Ramos (cell line): Measurements from ENCODE around the gene FOXRED1.
"Not testable (repeated sequence)": the region's sequence is repeated elsewhere in the genome, so short reads cannot be mapped to it uniquely, and the experiment has no call there.

Source experiments
- in situ Hi-C: fragments of 300-500 bp; cut with MboI; formaldehyde crosslinking; loops from one replicate; pipeline ENCODE4 v1.14.3; 2022; ENCODE audit warnings: low sequenced_read_pairs; ENCODE audit not compliant: unreplicated experiment

FOXRED1 gene

DNA sequence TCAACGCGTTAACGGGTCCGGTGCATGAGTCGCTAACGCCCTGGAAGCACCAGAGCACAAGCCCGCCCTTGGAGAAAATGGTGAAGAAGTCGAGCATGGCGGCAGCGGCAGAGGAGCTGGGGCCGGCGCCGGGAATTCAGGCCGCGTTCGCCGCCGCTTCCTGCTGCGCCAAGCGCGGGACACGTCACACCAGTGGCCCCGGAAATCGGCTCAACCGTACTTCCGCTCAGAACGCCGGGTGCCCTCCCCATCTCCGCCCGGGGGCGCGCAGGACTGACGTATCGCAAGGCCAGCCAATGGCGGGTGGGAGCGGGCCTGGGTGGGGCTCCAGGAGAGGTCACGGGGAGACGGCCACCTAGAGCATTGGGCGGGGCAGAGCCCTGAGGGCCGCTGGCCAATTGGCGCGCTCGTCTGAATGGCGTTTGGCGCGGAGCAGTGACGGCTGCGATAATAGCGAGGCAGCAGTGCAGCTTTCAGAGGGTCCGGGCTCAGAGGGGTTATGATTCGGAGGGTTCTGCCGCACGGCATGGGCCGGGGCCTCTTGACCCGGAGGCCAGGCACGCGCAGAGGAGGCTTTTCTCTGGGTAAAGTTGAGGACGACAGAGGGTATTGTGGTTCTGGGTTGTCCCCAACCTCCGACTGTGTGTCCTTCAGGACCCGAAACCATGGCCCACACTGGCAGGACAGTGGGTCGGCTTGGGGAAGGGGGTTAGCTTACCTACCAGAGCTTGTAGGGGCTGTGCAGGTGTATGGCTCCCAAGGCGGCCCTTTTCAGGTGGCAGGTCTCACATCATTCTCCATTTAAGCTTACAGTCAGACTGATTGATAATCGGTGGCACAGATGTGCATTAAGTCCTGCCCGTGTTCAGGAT, at the start of gene FOXRED1, which contains the start of gene SRPRA:
Gene FOXRED1, plus strand, starts transcription at position 447 of the 872 bp plus-strand sequence. Its CDS starts 53 bp downstream, at position 500.
Gene SRPRA, minus strand, starts transcription at position 188 of the 872 bp plus-strand sequence. Its CDS starts 91 bp downstream, at position 97.
- in situ Hi-C loops, result no loop called here

DNA sequence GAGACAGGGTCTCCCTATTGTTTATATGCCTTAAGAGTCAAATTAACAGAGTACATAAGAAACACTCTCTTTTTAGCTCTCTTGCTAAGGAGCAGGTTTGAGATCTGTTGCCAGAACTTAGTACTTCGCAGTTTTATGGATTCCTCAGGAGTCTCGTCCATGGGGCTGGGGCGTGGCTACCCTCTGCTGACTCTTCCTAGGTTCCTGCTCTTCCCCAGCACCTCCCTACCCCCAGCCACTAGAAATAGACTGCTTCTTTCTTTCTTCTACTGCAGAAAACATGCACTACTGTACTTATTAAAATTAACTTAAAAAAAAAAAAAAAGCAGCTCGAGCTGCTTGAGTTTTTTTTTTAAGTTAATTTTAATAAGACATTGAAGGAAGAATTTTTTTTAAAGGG, 49.4 kb upstream of the FOXRED1 start:
- in situ Hi-C loops, result loop anchor here (25.0 kb wide), 1 partner anchor 607 kb away; no protein-coding TSS in a partner anchor

DNA sequence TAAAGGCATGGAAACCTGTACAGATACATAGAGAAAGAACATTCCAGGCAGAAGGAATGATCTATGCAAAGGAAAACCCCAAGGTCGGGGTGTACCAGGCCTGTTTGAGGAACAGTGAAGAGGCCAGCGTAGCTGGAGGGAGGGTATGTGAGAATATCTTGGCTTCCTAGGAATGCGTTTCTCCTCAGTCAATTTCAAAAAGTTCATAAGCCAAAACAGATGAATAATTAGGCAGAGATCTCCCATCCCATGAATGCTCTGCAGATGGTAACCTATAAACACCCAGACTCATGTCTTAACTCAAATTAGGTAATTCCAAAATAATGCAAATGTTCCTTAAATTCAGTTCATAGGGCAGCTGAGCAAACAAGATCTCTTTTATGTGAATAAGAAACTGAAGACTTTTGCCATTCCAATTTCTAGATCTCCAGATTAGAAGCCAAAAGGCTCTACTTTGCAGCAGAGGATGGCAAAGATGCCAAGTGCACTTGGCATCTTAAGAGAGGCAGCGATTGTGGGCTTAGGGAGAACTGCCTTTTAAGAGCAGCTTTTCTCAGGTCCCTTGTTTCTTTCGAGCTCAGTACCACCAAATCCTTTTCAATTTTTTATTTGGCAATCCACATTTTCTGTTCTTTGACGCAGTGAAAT, 44.2 kb upstream of the FOXRED1 start:
- in situ Hi-C loops, result loop anchor here (25.0 kb wide), 1 partner anchor 612 kb away; no protein-coding TSS in a partner anchor

DNA sequence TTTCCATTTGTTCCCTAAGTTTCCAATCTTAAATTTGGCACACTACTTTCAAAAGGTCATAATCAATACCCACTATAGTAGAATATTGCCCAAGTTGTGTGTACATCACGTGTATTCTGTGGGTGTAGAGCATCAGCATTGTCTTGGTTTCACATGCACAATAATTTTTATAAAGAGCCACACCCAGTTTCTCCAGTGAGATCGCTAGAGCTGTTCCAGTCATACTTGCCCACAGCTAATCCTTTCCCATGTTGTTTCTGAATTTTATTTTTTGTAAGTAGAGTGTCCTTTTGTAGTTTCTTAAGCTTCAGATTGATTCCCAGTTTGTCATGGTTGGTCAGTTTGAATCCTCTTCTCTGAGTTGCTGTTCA, 43.7 kb upstream of the FOXRED1 start:
- in situ Hi-C loops, result no loop called here

DNA sequence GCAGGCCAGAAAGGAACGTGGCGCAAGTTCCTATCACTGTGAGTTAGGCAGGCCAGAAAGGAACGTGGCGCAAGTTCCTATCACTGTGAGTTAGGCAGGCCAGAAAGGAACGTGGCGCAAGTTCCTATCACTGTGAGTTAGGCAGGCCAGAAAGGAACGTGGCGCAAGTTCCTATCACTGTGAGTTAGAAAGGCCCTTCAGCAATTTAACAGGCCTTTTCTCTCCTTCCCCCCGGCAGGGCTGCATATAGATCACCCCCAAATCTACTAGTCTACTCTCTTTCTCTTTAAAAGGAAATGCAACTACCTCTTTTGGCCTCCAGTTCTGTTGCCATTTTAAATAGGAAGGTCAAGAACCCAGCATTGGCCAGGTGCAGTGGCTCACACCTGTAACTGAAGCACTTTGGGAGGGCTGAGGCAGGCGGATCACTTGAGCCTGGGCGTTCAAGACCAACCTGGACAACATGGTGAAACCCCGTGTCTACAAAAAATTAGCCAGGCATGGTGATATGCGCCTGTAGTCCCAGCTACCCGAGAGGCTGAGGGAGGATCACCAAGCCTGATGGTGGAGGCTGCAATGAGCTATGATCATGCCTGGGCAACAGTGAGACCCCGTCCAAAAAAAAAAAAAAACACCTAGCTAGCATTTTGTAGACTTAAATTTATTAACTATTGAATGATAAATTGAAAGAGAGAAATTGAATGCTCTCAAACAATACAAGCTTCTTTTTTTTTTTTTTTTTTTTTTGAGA, 42.4 kb upstream of the FOXRED1 start:
- in situ Hi-C loops, result no loop called here

DNA sequence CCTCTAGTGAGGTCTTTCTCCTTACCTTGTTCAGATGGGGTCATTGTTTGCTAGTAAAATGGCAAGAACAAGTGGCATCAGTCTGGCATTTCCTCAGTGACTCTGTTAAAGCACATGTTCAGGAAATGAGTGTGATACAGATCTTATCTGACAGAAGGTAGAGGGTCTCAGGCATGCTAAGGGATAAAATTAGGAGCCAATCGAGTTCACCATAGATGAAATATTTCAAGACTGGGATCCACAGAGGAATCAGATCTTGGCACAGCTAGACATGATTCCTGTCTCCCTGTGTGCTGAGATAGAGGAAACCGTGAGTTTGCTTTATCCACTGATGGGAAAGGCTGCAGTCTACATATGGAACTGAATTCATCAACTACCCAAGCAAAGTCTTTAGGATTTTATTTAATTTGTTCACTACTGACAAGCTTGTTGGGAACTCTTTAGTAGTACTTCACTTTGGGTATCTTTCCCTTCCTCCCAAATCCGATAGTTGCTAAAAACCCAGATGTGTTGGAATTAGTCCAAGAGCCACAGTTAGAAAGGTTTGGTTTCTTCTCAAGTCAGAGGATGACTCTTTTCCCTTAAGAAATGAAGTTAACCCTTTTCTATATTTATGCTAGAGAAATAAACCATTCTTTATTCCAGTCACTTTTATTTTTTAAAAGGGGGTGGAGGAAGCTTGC, 39.0 kb upstream of the FOXRED1 start:
- in situ Hi-C loops, result no loop called here

DNA sequence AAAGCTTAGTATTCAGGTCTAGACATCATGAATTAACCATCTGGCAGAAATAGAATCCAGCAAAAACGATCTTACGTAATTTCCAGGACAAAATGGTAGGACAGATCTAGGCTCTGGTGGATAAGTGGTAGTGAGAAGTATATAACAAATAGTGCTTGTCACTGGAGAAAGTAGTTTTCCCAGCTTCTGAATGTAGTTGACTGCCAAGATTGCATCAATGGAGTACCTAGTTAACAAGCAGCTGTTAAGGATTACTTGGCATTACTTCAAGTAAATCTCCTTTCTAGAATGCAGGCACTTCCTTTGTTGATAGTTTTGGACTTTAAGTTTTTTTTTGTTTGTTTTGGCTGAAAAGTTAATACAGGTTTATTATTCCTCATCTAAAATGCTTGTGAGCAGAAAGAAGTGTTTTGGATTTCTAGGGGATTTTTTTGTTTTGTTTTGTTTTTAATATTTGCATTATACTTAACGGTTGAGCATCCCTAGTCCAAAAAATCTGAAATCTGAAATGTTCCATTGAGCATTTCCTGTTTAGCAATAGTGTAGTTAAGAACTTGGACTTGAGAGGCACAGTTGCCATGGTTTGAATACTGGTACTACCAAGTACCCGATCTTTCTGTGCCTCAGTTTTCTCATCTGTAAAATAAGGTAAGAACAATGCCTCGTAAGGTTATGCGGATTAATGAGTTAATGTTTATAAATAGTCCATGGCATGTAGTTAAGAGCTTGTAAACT, 37.1 kb upstream of the FOXRED1 start:
- in situ Hi-C loops, result no loop called here

DNA sequence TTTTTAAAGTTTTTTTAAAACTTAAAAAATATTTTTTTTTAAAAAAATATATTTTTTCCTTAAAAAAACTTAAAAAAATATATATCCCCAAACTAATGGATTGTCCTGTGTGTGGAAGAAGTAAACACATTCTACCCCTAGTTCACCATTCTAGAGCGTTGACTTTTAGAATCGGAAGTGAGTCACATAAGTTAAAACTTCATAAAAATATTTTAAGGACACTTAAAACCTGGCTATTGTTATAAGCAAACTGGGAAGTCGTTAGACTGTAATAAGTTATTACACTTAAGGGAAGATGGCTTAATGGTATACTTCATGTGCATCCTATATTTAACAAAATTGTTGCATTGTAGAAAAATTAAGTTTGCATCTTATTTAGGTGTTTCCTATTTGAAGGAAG, 36.3 kb upstream of the FOXRED1 start:
- in situ Hi-C loops, result no loop called here

DNA sequence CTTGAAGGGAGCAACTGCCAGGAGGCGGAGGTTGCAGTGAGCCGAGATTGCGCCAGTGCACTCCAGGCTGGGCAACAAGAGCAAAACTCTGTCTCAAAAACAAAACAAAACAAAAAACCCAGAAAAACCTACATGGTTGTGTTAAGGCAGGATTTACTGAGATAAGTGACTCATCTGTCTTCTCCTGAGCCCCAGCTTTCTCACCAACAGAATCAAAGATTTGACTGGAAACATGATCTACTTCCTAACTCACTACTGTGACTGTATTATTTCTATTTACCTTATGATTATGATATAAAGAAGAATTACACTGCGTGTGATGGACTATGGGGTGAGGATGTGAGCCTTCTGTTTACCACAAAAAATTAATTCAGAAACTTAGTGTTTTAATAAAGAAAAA, 35.6 kb upstream of the FOXRED1 start:
- in situ Hi-C loops, result no loop called here

DNA sequence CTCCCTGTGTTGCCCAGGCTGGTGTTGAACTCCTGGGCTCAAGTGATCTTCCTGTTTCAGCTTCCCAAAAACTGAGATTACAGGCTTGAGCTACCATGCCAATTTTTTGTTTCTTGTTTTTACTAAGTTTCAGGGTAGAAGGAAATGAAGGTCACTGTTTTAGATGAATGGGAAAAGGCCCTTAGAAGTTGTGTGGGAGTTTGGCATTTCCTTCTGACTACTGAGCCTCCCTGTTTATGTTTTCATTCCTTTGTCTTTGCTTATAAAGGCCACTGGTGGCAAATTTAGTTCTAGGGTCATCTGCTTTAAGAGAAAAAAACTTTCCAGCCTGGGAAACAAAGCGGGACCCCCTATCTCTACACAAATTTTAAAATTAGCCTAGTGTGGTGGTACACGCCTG, 22.3 kb upstream of the FOXRED1 start:
- in situ Hi-C loops, result no loop called here

DNA sequence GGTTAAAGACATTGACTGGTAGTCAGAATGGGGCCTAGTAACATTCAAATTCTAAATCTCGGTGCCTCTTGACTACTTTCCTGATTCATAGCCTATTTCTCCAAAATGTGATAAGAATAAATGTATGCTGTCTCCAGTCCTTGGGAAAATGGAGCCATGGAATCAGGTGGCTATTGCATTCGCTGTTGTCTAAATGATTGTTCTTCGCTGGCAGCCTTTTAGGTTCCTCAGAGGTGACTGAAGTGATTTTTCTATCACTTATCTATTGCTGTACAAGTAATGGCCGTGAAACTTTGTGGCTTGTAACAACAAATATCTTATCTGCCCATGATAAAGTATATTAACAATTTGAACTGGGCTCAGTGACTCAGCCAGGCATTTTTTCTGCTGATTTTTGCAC, 15.7 kb upstream of the FOXRED1 start:
- in situ Hi-C loops, result no loop called here

DNA sequence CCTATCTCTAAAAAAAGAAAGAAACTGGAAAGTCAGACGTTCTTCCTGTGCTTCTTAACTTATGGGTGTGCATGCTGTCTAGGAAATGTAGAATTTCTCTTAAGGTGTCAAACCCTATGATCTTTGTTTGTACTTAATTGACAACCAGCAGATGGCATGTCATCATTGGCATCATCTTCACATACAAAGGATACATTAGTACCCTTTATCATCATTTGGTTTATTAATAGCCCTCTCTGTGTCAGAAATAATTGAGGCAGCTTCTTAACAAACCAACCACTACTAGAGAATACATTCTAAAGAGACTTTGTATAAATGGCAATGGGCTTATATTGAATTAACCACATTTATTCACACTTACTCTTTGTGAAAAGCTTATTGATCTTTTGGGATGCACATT, 14.1 kb upstream of the FOXRED1 start:
- in situ Hi-C loops, result no loop called here

DNA sequence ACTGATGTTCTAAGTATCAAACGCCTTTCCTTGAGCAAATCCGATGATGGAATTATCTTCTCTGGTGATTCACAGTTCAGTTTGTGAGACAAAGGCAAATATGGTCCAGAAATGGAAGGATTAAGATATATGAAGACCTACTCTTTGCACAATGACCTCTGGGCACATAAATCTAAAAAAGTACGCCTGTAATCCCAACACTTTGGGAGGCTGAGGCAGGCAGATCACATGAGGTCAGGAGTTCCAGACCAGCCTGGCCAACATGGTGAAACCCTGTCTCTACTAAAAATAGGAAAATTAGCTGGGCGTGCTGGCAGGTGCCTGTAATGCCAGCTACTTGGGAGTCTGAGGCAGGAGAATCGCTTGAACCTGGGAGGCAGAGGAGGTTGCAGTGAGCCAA, 13.4 kb upstream of the FOXRED1 start:
- in situ Hi-C loops, result not testable (repeated sequence)

DNA sequence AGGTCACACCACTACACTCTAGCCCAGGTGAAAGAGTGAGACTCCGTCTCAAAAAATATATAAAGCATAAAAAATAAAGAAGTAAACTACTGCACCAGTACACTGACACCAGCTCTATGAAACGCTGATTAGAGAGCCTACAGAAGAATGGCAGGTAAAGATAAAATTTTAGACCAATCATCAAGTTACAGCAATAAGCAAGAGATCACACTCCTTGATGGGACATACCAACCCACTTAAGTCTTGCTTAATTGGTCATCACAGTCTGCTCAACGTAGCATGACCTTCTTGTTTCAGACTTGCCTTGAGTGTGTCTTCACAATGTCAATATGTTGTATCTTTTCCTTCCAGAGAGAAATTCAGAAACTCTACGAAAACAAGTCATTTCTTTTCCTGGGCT, 12.7 kb upstream of the FOXRED1 start:
- in situ Hi-C loops, result no loop called here

DNA sequence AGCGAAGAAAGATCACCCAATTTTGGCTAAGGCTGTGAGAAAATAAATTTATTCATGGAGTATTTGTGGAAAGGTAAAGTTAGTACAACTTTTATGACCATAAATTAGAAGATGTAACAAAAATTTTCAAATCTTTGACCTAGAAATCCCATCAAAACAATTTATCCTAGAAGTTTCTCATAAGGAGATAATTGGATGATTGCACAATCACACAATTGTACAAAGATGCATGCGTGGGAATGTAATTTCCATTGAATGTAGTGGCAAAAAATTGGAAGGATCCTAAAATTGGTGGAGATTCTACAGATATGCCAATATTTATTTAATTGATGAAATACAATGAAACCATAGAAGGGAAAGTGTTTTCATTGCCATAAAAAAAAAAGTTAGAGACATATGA, 11.8 kb upstream of the FOXRED1 start:
- in situ Hi-C loops, result no loop called here

DNA sequence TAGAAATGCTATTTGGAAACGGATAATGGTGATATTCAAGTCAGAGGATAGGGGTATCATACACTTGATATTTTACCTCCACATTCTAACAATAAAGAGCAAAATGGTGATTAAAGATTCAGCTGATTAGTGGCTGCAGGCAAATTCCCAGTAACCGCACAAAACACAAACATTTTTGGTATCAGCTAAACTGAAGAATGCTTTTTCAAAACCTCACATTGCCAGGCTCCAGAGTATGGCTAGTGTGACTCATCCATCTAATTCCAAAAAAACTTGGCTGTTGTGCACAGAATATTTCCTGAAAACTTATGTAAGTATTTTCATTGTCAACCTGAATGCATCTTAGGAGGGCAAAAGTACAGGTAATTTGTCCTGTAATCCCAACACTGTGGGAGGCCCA, 11.2 kb upstream of the FOXRED1 start:
- in situ Hi-C loops, result no loop called here

DNA sequence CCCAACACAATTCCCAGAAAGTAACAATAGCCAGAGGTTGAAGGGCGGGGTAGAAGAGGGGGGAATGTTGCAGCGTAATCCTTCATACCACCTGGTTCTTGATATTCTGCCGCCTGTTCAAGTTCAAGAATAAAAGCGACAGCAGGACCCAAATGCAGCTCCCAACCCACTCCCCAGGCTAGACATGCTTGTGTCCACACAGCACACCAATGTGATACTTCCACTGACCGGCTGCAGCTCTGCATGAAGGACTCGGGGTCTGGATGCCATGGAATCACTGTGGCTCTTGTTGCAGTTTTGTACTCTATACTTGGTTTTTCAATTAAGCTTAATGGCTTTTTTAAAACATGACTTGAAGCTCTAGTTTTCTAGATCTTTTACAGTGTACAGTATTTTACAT, 6.7 kb upstream of the FOXRED1 start:
- in situ Hi-C loops, result no loop called here

DNA sequence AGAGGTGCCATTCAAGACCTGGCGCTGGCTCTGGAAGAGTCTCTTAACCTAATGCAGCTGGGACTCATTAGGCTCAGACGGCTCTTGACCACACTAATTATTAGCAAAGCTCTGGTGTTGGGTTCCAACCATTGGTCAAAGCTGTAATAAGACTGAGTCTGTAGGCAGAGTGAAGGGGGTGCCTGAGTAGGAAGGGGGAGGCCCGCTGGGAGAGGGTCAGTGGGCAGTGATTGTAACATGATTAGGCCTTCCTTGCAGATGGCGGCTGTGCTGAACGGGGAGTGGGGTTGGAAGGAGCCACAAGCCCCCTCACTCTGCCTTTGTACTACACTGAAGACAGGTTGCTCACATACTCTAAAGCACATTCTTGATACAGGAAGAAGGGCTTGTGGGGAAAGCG, 5.5 kb upstream of the FOXRED1 start:
- in situ Hi-C loops, result no loop called here

DNA sequence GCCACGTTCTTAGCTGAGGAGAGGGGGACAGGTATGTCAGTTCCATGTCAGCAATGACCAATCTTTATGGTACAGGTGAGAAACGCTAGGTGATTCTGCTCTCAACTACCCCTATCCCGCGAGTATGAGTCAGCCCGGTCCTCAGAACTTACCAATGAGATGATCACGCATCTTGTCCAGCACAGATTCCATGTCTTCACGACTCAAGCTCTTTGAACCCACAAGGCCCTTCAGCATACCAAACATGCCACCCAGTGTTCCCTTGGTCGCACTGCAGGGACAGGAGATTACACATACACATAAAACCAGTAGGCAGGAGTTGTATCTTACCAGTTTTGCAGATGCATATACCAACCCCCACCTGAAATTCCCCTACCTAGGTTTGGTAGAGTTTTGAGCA, 3.1 kb upstream of the FOXRED1 start:
- in situ Hi-C loops, result no loop called here

DNA sequence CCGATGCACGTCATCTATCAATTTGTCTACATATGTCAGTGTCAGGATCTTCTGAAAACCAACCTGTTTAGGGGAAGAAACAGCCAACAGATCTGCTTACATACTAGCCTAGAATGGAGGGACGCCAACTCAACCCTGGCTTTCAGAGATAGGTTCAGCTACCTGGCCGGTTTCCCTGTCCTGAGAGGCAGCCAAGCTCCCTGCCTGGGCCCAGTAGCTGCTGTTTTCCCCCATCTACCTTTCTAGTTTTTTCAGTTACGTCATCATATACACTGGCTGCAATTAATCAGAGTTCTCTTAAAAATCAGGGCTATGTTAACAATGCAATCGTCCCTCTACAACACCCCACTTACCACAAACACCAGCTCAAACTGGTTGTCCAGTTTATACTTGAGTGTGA, 1.3 kb upstream of the FOXRED1 start:
- in situ Hi-C loops, result no loop called here
